Measurements from ENCODE around the gene CYP2D6.
"Not testable (repeated sequence)": the region's sequence is repeated elsewhere in the genome, so short reads cannot be mapped to it uniquely, and the experiment has no call there.

CYP2D6 gene

DNA sequence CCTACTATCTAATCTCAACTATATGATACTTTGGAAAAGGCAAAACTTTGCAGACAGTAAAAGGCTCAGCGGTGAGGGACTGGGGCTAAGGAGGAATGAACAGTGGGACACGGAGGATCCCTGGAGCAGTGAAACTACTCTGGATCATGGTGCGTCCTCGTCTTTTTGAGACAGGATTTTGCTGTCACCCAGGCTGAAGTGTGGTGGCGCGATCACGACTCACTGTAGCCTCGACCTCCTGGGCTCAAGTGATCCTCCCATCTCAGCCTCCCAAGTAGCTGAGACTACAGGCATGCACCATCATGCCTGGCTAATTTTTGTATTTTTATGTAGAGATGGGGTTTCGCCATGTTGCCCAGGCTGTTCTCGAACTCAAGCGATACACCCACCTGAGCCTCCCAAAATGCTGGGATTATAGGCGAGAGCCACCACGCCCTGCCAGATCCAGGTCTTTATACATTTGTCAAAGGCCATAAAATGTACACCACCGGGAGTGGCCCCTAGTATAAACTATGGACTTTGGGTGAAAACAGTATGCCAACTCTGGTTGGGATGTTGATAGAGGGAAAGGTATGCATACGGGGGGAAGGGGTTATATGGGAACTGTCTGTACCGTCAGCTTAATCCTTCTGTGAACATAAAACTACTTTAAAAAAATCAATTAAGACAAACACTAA is 28.0 kb upstream of the CYP2D6 start:
- no peak for DNase-seq (ENCODE audit: low read depth in 2 of 2)

DNA sequence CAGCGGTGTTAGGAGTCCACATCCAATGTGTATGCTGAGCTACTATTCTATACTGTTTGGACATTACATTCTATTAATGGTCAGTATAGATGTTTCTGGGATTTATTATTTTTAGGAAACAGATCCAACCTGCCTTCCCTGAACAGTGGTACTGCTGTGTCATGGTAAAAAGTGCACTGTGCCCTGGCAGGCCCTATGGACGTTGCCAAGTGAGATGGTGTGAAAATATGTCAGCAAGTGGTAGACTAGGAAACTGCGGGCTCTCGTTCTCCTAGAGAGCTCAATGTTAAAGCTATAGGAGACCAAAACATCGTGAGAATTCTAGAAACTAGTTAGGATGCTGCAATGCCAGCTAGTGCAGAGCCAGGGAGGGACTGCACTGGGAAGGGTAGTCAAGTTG is 26.0 kb upstream of the CYP2D6 start:
- no peak for DNase-seq (ENCODE audit: low read depth in 2 of 2)

DNA sequence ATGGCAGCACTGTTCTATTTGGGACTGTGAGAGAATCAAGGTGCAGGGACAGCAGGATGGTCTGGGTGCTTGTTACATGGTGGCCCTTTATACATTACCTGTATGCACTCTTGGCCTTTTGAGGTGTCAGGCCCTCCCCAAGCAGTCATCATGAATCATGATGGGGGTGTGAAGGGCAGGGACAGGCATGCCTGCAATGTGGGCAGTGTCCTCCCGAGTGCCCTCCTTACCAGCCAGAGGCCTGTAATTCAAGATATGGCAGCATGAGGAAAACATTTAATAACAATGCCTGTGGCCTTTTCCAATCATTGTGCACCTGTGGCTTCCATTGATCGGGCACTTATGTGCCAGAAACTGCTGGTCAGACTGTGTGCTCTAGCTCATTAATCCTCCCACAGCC is 25.5 kb upstream of the CYP2D6 start:
- DNase-seq (ENCODE audit: low read depth in 2 of 2): no peak

DNA sequence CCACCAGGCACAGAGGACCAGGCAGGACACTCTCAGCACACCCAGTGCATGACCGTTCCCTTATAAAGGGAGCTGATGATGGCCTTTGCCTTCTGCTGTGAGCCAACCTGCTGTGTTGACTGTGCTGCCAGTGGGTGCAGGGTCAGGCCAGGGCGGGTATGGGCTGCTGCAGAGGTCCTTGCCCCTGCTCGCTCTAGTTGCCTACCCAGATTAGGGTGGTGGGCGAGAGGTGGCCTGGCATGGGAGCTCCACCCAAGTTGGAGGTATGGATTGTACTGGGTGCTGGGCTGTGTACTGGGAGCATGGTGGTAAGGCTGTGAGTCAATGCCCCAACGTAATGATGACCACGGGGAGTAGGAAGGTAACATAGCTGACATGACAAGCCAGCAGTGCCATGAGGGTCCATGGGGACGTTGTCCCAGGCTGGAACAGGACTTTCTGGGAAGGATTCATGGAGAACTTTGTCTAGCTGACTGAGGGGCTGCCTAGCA is 24.5 kb upstream of the CYP2D6 start:
- DNase-seq (ENCODE audit: low read depth in 2 of 2): no peak

GRCh38 chr22:42154293-42155052 is 23.9 kb upstream of the CYP2D6 start:
- DNase-seq (ENCODE audit: low read depth in 2 of 2): no peak

GRCh38 chr22:42152661-42153270 is 22.2 kb upstream of the CYP2D6 start:
- no peak for DNase-seq (ENCODE audit: low read depth in 2 of 2)

- no peak for DNase-seq (ENCODE audit: low read depth in 2 of 2)
Observed at GRCh38 chr22:42151924-42152635, 21.5 kb upstream of the CYP2D6 start.

DNA sequence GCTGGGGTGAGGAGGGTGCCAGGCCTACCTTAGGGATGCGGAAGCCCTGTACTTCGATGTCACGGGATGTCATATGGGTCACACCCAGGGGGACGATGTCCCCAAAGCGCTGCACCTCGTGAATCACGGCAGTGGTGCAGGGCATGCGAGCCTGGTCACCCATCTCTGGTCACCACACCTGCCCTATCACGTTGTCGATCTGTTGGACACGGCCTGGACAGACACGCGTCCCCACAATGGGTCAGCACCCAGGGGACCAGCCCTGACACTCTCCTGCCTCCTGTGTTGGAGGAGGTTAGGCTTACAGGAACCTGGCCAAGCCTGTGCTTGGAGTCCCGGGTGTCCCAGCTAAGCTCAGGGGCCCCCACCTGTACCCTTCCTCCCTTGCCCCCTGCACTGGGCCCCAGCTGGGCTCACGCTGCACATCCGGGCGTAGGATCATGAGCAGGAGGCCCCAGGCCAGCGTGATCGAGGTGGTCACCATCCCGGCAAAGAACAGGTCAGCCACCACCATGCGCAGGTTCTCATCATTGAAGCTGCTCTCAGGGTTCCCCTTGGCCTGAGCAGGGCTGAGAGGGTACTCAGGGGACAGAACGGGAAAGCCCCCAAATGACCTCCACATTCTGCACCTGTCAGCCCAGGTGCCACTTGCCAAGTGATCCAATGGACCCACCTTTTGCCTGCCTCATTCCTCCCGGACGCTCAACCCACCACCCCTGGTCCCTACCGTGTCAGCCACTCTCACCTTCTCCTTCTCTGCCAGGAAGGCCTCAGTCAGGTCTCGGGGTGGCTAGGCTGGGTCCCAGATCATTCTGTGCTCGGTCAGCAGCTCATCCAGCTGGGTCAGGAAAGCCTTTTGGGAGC is 20.3 kb upstream of the CYP2D6 start:
- DNase-seq (ENCODE audit: low read depth in 2 of 2): no peak

- not testable (repeated sequence) for DNase-seq (ENCODE audit: low read depth in 2 of 2)
Observed at GRCh38 chr22:42149798-42150197, 19.2 kb upstream of the CYP2D6 start.

- no peak for DNase-seq (ENCODE audit: low read depth in 2 of 2)
Observed at GRCh38 chr22:42145175-42145574, 14.6 kb upstream of the CYP2D6 start.

- not testable (repeated sequence) for DNase-seq (ENCODE audit: low read depth in 2 of 2)
Observed at GRCh38 chr22:42143859-42144822, 13.5 kb upstream of the CYP2D6 start.

- DNase-seq (ENCODE audit: low read depth in 2 of 2): no peak
Observed at GRCh38 chr22:42142771-42143461, 12.3 kb upstream of the CYP2D6 start.

- DNase-seq (ENCODE audit: low read depth in 2 of 2): not testable (repeated sequence)
Observed at GRCh38 chr22:42141307-42142057, 10.9 kb upstream of the CYP2D6 start.

DNA sequence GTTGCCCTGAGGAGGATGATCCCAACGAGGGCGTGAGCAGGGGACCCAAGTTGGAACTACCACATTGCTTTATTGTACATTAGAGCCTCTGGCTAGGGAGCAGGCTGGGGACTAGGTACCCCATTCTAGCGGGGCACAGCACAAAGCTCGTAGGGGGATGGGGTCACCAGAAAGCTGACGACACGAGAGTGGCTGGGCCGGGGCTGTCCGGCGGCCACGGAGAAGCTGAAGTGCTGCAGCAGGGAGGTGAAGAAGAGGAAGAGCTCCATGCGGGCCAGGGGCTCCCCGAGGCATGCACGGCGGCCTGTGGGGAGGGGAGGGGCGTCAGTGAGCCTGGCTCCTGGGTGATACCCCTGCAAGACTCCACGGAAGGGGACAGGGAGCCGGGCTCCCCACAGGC is 9.5 kb upstream of the CYP2D6 start:
- DNase-seq (ENCODE audit: low read depth in 2 of 2): not testable (repeated sequence)

- not testable (repeated sequence) for DNase-seq (ENCODE audit: low read depth in 2 of 2)
Observed at GRCh38 chr22:42139508-42139907, 8.9 kb upstream of the CYP2D6 start.

- no peak for DNase-seq (ENCODE audit: low read depth in 2 of 2)
Observed at GRCh38 chr22:42138972-42139371, 8.4 kb upstream of the CYP2D6 start.

DNA sequence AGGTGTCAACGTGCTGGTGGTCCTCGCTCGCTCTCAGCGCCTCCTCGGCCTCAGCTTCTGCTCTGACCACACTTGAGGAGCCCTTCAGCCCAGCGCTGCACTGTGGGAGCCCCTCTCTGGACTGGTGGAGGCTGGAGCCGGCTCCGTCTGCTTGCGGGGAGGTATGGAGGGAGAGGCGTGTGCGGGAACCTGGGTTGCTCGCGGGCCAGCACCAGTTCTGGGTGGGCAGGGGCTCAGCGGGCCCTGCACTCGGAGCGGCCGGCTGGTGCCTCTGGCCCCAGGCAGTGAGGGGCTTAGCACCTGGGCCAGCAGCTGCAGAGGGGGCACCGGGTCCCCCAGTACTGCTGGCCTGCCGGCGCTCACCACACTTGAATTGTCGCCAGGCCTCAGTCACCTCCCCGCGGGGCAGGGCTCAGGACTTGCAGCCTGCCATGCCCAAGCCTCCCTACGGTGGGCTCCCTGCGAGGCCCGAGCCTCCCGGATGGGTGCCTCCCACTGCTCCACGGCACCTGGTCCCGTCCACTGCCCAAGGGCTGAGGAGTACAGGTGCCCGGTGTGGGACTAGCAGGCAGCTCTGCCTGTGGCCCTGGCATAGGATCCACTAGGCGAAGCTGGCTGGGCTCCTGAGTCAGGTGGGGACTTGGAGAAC is 7.6 kb upstream of the CYP2D6 start:
- DNase-seq (ENCODE audit: low read depth in 2 of 2): no peak

- DNase-seq (ENCODE audit: low read depth in 2 of 2): not testable (repeated sequence)
Observed at GRCh38 chr22:42135688-42136087, 5.1 kb upstream of the CYP2D6 start.

Measured in stimulated activated CD4-positive, alpha-beta T cell treated with anti-CD3 and anti-CD28 coated beads, Interleukin-4, amount 100 ng/mL, for 48 hours (primary cell).